Omental fat pad (tissue), 4 donors: ENCODE data around the gene SKP2. TPM values are rescaled to one million over a fixed set of nuclear protein-coding genes. Genes with fewer than 3 reads are reported as not detected.
A peak's percentile ranks its signal among the peaks of the same experiment; 100 is the strongest.

ENCODE experiments used
- ATAC-seq: fragments of 150-250 bp; one replicate; pipeline ENCODE4 v1.9.1; 2016; ENCODE audit warnings: mild to moderate bottlenecking, moderate library complexity; ENCODE audit not compliant: low FRiP score
- DNase-seq: peaks from one replicate; pipeline ENCODE4 v3.0.0-alpha.2; 2019; ENCODE audit warnings: low spot score
- total RNA-seq, 4 donors: library from RNA; depleted of rRNA; stranded (reverse); fragments of >200 nt; gene quantifications; one replicate each; pipeline ENCODE4 v1.1.0, GENCODE V29; 2016
- TF ChIP-seq, protein P1 (sequence below), 3 donors: fragments of 450-650 bp; IDR thresholded peaks; one replicate each; pipeline ENCODE4 v1.5.1; 2016 to 2017; ENCODE audit warnings: antibody characterized with exemption in 3 of 3, mild to moderate bottlenecking in 3 of 3, moderate library complexity in 2 of 3

Gene SKP2
- total RNA-seq, 4 donors from 2014 or later, result 8.6 to 19.4 (median 14.1) TPM

DNA sequence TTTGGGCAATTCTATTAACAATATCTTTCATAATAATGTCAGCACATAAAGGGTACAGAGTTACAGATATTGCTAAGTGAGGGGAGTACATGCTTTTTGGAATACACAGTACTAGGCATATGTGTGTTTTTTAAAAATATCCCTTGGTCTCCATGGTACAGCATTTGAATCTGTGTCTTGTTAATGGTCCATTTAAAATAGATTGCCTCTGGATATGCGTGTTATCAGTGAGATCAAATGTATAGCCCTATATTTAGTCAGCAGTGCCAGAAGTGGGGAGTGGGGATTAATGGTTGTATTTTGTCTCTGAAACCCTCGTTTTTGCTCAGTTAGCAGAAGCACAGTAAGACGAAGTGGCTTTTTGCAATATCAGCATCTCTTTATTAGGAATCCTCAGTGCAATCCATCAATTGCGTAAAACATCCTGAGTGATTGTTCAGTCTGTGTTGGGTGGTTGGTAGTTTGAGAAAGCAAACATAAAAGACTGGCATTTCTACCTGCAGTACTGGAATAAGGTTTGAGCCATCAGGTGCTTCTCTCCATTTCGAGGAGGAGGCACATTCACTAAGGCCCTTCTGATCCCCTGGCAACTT, 19.0 kb downstream of the SKP2 start:
- ATAC-seq (no peak), DNase-seq (no peak)
- TF ChIP-seq, protein P1, sequence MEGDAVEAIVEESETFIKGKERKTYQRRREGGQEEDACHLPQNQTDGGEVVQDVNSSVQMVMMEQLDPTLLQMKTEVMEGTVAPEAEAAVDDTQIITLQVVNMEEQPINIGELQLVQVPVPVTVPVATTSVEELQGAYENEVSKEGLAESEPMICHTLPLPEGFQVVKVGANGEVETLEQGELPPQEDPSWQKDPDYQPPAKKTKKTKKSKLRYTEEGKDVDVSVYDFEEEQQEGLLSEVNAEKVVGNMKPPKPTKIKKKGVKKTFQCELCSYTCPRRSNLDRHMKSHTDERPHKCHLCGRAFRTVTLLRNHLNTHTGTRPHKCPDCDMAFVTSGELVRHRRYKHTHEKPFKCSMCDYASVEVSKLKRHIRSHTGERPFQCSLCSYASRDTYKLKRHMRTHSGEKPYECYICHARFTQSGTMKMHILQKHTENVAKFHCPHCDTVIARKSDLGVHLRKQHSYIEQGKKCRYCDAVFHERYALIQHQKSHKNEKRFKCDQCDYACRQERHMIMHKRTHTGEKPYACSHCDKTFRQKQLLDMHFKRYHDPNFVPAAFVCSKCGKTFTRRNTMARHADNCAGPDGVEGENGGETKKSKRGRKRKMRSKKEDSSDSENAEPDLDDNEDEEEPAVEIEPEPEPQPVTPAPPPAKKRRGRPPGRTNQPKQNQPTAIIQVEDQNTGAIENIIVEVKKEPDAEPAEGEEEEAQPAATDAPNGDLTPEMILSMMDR (IDR thresholded peaks at IDR 0.05), result no peak

- TF ChIP-seq, protein P1 (IDR thresholded peaks at IDR 0.05), result no peak
- no peak for DNase-seq
- no peak for ATAC-seq
Observed at GRCh38 chr5:36172599-36172998, 20.7 kb downstream of the SKP2 start.

- no peak for ATAC-seq
- TF ChIP-seq, protein P1 (IDR thresholded peaks at IDR 0.05), result no peak
- no peak for DNase-seq
Observed at GRCh38 chr5:36173426-36173825, 21.5 kb downstream of the SKP2 start.

DNA sequence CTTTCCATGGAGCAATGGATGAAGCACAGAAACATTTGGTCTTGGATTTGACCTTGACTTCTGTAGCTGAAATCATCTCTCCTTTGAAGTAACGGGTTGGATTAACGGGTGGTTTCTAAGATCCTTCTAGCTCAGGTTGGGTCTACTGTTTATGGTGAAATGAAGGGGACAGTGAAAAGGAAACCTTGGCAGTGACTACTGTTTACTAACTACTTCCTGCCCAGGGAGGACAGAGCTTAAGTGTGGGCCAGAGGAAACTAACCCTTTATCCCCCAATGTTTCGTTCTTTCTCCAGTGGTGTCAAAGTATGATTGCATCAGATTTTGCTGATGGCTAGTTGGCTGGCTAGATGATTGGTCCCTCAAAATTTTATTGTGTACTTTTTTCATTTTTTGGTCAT, 22.2 kb downstream of the SKP2 start:
- DNase-seq (no peak), ATAC-seq (no peak)
- TF ChIP-seq, protein P1 (IDR thresholded peaks at IDR 0.05), result no peak

DNA sequence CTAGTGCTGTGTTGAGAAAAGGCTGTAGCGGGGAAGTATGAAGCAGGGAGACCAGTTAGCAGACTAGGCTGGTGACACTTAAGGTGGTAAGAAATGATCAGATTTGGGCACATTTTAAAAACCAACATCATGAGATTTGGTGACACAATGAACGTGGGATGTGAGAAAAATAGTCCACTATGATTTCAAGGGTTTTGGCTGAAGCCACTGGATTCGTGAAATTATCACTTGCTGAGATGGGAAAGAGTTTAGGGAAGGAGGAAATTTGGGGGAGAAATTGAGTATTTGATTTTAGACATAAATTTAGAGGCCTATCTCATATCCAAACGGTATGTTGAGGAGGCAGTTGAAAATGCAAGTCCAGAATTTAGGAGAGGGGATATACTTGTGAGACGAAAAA, 23.1 kb downstream of the SKP2 start:
- TF ChIP-seq, protein P1 (IDR thresholded peaks at IDR 0.05), result no peak
- ATAC-seq (no peak), DNase-seq (no peak)

DNA sequence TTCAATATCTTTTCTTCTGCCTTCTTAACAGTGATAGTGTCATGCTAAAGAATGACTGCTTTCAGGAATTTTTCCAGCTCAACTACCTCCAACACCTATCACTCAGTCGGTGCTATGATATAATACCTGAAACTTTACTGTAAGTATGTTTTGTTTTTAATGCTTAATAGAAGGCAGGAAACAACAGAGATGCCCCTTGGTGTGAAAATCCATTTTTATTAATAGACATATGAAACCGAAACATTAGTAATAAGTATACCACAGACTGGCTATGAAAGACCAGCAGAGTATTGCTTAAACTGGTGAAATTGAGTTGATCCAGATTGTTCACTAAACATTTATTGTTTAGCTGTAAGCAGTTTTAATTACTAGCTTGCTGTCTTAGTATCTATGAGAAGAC, 25.2 kb downstream of the SKP2 start:
- DNase-seq (no peak), ATAC-seq (no peak)
- TF ChIP-seq, protein P1 (IDR thresholded peaks at IDR 0.05), result no peak

DNA sequence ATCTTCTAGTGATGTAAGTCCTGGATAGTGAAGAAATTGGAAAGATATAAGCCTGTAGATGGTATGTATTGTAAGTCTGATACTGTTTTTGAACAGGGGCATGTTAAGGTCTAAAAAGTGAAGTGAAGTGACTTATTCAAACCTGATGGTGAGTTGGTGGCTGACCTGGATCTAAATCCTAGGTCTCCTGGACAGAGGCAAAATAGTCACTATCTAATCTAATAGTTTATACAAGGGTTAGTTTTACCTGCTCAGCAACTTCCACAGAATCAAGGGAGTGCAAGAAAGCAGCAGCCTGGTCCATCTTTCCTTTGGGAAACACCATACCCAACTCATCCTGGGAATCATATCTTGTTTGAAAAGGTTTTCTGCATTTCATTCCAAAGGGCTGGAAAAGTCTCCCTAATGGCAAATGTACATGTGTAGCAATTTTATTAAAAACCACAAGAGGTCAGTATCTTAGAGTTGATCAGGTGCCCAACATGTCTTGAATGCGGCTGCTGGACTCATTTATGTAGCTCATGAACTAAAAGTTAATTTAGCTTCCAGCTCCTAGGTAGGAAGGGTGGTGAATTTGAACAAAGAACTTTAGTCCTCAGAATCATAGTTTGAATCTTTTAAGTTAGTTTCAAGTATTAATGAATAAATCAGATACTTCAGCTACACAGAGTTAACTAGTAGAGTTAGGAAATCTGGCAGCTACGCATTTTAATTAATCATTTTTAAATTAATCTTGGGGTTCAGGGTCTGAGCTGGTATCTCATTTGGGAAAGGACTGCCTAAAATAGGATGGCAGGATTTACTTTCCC, 26.0 kb downstream of the SKP2 start:
- DNase-seq (no peak), ATAC-seq (peak; percentile 70)
- TF ChIP-seq, protein P1 (IDR thresholded peaks at IDR 0.05), result no peak
